ENCODE data around the gene LSP1. TPM values are rescaled to one million over a fixed set of nuclear protein-coding genes. Genes with fewer than 3 reads are reported as not detected.

LSP1 gene
- total and polyA plus RNA-seq, 2 donors (not counting 1 experiment from before 2014, with no cell fraction given): 0.19 to 1.8 TPM

DNA sequence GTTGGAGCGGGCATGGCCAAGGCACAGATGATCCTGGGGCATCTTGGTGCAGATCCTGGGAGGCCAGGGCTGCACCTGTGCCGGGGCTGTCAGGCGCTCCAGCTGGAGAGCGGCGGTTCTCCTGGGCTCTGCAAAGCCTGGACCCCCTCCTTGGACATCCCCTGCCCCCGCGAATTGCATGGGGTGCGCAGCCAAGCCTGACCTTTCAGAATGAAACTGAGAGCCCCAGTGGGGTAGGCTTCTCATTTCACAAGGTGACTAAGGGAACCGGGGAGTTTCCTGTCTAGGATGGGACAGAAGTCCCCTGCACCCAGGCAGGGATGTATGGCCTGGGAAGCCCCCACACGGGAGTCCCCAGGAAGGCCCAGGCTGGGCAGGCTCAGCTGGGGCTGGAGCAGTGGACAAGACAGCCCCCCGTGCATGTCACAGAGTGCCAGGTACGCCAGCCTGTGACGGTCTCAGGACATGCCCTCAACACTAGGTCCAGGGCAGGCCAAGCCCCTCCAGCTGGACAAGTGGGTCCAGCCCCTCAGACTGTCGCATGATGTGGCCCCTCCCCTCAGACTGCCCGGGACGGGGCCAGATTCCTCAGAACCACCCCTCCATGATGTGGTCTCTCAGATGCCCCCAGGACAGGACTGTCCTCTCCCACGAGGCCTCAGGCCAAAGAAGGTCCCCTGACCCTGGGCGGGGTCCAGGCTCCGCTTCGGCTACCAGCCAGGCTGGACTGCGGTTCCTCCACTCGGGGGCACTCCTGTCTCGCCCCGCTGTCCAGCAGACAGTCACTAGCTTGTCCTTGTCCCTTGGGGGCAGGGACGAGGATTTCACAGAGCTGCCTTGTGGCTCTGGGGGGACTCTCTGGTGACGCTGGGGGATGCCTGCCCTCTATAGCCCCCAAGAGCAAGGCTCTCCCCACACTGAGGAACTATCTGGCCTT is 2.3 kb downstream of the LSP1 start:
- Histone ChIP-seq H3K27me3 (ENCODE audit: control insufficient read depth, insufficient read depth, low read length) (no peaks in the 10 kb centered on the region), H3K79me2 (ENCODE audit: control insufficient read depth, insufficient read depth, low read length) (no peaks in the 10 kb centered on the region), H3K9ac (ENCODE audit: insufficient read depth, low read length) (no peak overlapping the region), H3K9me3 (ENCODE audit: control insufficient read depth, insufficient read depth, low read depth, low read length) (no peaks in the 10 kb centered on the region), H3K4me2 (ENCODE audit: extremely low read depth, insufficient read depth, low read length) (no peak overlapping the region), H3K4me1 (ENCODE audit: control insufficient read depth, extremely low read depth, insufficient read depth, low read length) (no peaks in the 10 kb centered on the region), H4K20me1 (ENCODE audit: control insufficient read depth, extremely low read depth, insufficient read depth, low read length) (no peaks in the 10 kb centered on the region), H3K4me3 (replicated peaks in 1 of 4; ENCODE audit: control extremely low read depth in 1 of 4, insufficient read depth in 1 of 4, low read depth in 3 of 4, low read length in 4 of 4) (no peak overlapping the region), H3K27ac (ENCODE audit: insufficient read depth, low read length) (no peak overlapping the region), H3K36me3 (ENCODE audit: control insufficient read depth, insufficient read depth, low read length) (no peaks in the 10 kb centered on the region), H2AFZ (ENCODE audit: low read length) (no peak overlapping the region)
- no peak for TF ChIP-seq EZH2 (IDR thresholded peaks at IDR 0.05; ENCODE audit: low read length, missing control alignments)
- TF ChIP-seq, protein P1, sequence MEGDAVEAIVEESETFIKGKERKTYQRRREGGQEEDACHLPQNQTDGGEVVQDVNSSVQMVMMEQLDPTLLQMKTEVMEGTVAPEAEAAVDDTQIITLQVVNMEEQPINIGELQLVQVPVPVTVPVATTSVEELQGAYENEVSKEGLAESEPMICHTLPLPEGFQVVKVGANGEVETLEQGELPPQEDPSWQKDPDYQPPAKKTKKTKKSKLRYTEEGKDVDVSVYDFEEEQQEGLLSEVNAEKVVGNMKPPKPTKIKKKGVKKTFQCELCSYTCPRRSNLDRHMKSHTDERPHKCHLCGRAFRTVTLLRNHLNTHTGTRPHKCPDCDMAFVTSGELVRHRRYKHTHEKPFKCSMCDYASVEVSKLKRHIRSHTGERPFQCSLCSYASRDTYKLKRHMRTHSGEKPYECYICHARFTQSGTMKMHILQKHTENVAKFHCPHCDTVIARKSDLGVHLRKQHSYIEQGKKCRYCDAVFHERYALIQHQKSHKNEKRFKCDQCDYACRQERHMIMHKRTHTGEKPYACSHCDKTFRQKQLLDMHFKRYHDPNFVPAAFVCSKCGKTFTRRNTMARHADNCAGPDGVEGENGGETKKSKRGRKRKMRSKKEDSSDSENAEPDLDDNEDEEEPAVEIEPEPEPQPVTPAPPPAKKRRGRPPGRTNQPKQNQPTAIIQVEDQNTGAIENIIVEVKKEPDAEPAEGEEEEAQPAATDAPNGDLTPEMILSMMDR (conservative IDR thresholded peaks at IDR 0.05 in 1 of 2, IDR thresholded peaks at IDR 0.05 in 1 of 2; ENCODE audit: low read depth in 1 of 2, low read length in 2 of 2): no peak
- DNase-seq (ENCODE audit: low read depth in 2 of 2): no peak

DNA sequence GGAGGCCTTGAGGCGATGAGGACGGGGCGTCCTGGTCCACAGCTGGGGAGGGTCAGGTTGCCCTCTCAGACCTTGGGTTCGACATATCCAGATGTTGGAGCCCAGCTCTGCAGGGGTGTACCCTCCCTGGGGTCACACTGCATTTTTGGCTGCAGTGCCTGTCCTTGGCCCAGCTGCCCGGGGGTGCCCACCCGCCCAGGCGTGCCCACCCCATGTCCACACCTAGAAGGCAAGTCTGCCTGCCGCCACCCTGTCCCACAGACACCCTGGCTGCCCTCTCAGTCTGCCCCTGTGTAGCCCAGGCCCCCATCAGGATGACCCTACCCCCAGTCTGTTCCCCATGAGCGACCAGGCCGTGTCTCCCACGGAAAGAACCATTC is 3.0 kb downstream of the LSP1 start:
- Histone ChIP-seq H3K36me3 (ENCODE audit: control insufficient read depth, insufficient read depth, low read length) (no peaks in the 10 kb centered on the region), H3K27me3 (ENCODE audit: control insufficient read depth, insufficient read depth, low read length) (no peaks in the 10 kb centered on the region), H3K4me1 (ENCODE audit: control insufficient read depth, extremely low read depth, insufficient read depth, low read length) (no peaks in the 10 kb centered on the region), H3K9ac (ENCODE audit: insufficient read depth, low read length) (no peak overlapping the region), H2AFZ (ENCODE audit: low read length) (no peak overlapping the region), H3K79me2 (ENCODE audit: control insufficient read depth, insufficient read depth, low read length) (no peaks in the 10 kb centered on the region), H3K4me3 (replicated peaks in 1 of 4; ENCODE audit: control extremely low read depth in 1 of 4, insufficient read depth in 1 of 4, low read depth in 3 of 4, low read length in 4 of 4) (no peak overlapping the region), H3K4me2 (ENCODE audit: extremely low read depth, insufficient read depth, low read length) (no peak overlapping the region), H3K9me3 (ENCODE audit: control insufficient read depth, insufficient read depth, low read depth, low read length) (no peaks in the 10 kb centered on the region), H4K20me1 (ENCODE audit: control insufficient read depth, extremely low read depth, insufficient read depth, low read length) (no peaks in the 10 kb centered on the region), H3K27ac (ENCODE audit: insufficient read depth, low read length) (no peak overlapping the region)
- DNase-seq (ENCODE audit: low read depth in 2 of 2): no peak
- TF ChIP-seq, protein P1 (conservative IDR thresholded peaks at IDR 0.05 in 1 of 2, IDR thresholded peaks at IDR 0.05 in 1 of 2; ENCODE audit: low read depth in 1 of 2, low read length in 2 of 2): no peak
- no peak for TF ChIP-seq EZH2 (IDR thresholded peaks at IDR 0.05; ENCODE audit: low read length, missing control alignments)

DNA sequence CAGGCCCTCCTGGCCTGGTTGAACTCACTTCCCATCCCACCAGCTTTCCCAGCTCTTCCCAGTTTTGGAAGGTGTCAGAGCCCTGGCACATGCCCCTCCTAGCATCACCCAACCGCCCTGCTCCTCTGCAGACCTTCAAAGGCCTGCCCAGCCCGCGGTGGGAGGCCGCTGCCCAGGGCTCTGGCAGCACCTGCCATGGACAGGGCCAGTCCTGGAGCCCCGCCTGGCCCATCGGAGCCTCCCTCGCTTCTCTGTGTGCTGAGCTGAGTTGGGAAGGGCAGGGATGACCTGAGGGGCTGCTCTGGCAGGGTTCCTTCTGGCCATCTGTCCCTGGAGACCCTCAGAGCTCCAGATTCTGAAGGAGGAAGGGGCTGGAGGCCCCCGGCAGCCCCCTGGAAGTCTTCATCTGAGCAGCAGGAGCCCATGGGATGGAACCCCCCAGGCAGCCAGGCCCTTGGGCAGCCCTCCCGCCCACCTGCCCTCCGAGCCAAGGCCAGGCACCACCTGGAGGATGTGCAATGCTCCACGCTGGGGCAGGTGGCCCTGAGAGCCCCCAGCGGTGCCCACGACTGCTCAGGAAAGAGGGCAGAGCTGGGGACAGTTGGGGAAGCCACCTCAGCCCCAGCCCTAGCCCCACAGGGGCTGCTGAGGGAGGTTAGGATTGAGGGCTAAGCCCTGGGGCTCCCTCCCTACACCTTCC is 3.6 kb downstream of the LSP1 start:
- no peak overlapping the region for H2AFZ ChIP-seq (ENCODE audit: low read length)
- H3K4me2 ChIP-seq (ENCODE audit: extremely low read depth, insufficient read depth, low read length): no peak overlapping the region
- no peaks in the 10 kb centered on the region for H3K79me2 ChIP-seq (ENCODE audit: control insufficient read depth, insufficient read depth, low read length)
- no peak overlapping the region for H3K9ac ChIP-seq (ENCODE audit: insufficient read depth, low read length)
- no peak overlapping the region for H3K4me3 ChIP-seq (replicated peaks in 1 of 4; ENCODE audit: control extremely low read depth in 1 of 4, insufficient read depth in 1 of 4, low read depth in 3 of 4, low read length in 4 of 4)
- H3K4me1 ChIP-seq (ENCODE audit: control insufficient read depth, extremely low read depth, insufficient read depth, low read length): no peaks in the 10 kb centered on the region
- H3K27ac ChIP-seq (ENCODE audit: insufficient read depth, low read length): no peak overlapping the region
- DNase-seq (ENCODE audit: low read depth in 2 of 2): no peak
- H4K20me1 ChIP-seq (ENCODE audit: control insufficient read depth, extremely low read depth, insufficient read depth, low read length): no peaks in the 10 kb centered on the region
- H3K36me3 ChIP-seq (ENCODE audit: control insufficient read depth, insufficient read depth, low read length): no peaks in the 10 kb centered on the region
- no peaks in the 10 kb centered on the region for H3K9me3 ChIP-seq (ENCODE audit: control insufficient read depth, insufficient read depth, low read depth, low read length)
- TF ChIP-seq, protein P1 (conservative IDR thresholded peaks at IDR 0.05 in 1 of 2, IDR thresholded peaks at IDR 0.05 in 1 of 2; ENCODE audit: low read depth in 1 of 2, low read length in 2 of 2): no peak
- no peaks in the 10 kb centered on the region for H3K27me3 ChIP-seq (ENCODE audit: control insufficient read depth, insufficient read depth, low read length)

Measured in fibroblast of lung (primary cell).